HG03439 (cell line): ENCODE measurements around the gene PSG5.
"Not testable (repeated sequence)": the region's sequence is repeated elsewhere in the genome, so short reads cannot be mapped to it uniquely, and the experiment has no call there.

Source experiments
- ATAC-seq: cut with Tn5 transposase; IDR thresholded peaks from one replicate; pipeline ENCODE4 v1.9.1; 2021; ENCODE audit warnings: mild to moderate bottlenecking, moderate library complexity; ENCODE audit not compliant: unreplicated experiment

Gene PSG5

DNA sequence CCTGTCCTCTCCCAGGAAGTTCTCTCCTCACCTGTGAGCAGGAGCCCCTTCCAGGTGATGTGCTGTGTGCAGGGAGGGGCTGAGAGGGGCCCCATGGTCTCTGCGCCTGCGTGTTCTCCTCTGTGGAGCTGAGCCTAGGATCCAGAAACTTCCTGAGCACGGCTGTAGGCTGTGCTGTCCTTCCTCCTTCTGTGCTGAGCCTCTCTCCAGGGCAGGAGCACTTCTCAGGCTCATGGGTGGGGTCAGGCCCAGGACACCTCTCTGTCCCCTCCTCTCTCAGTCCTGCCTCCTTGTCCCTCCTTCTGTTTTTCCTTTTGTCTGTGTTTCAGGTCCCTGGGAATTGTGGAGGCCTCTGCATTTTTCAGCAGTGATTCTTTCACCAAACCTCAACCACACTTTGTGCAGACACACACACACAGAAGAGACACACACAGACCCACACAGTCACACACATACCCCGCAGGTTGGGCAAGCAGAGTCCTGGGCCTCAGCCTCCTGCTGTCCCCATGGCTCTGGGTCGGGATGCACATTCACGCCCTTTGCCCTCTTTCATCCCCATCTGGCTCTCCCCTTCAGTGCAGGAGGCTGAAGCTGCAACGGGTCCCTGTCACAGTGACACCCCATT is at the start of gene PSG5:
Gene PSG5 (minus strand): TSS at position 226 of the 625 bp plus-strand sequence. CDS start 131 bp downstream, at position 95.
- not testable (repeated sequence) for ATAC-seq

DNA sequence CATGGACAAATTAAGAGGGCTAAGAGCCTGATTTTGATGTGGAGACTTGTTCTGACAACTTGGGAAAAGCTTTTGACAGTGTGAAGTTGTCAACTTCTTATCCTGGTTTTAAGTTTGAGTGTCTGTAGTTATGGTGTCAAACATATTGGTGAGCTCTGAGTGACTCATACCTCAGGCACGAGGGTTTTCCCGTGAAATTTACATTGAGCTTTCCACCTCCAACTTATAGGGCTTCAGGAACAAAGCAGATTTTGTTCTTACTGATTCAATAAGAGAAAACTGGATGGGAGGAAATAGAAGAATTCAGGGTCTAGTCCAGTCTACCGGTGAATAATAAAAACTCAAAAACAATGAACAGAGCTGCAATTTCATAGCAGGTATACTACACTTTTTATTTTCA is 49.4 kb upstream of the PSG5 start:
- not testable (repeated sequence) for ATAC-seq

DNA sequence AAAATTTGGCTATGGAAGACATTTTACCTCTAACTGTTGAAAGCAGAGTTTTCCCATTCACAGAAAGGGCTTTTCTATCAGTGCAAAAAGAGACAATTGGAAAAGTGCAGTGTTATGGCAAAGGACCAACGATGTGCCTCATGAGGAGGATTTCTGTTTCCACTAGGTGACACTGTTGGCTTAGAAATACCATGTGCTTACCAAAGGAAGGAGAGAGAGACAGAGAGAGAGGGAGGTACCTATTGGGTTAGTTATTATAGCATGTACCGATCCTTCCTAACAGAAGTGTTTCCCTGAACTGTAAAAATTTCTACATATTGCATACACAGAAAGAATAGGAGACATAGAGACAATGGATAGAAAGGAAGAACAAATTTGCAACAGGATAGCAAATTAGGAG is 43.0 kb upstream of the PSG5 start:
- no peak for ATAC-seq

DNA sequence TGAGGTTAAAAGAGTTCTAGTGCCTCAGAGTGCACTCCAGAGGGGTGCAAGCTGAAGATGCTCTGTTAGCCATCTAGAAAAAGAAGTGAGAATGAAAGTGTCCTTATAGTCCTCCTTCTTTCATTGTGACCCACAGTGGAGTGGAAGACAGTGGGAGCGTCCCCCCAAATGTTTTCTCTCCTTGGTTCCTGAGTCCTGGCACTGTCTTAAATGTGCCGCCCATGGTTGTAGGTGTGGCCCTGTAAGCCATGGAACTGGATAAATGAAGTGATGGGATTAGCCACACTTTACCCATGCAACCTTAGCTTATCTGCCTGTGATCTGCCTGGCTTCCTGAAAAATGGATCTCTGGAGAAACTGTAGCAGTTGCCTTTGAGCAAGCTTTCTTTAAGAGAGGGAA is 42.4 kb upstream of the PSG5 start:
- not testable (repeated sequence) for ATAC-seq

DNA sequence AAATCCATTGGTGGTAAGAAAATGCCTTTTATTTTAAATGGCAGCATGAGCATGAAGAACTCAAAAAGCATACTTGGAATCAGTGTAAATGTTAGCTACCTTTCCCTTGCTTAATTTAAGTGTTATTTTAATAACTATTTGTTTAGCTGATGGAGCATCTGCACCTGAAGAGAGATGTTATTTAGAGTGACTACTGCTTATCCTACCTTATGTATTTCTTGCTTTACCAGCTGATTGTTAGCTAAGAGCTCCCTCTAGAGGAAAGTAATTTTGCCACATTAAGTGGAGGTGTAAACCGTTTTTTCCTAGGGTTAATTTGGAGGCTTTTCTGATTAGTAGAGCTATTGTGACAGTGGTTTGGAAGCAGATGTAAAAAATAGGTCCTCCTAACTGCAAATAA is 40.6 kb upstream of the PSG5 start:
- not testable (repeated sequence) for ATAC-seq

DNA sequence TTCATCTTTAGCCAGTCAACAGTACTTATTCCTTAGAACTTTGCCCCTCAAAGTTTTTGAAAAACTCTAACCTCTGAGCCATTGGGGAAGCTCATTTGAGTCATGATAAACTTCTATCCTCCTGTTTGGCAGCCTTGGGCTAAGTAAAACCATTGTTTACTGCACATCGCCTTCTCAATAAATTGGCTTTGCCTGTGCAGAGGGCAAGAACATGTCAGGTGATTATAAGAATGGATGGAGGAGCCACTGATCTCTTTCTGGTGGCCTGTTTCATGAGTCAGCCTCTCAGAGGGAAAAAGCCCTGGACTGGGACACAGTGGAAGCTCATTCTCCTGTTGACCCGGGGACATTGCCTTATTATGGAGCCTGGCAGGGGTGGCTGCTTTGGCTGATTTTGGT is 38.5 kb upstream of the PSG5 start:
- ATAC-seq = no peak

DNA sequence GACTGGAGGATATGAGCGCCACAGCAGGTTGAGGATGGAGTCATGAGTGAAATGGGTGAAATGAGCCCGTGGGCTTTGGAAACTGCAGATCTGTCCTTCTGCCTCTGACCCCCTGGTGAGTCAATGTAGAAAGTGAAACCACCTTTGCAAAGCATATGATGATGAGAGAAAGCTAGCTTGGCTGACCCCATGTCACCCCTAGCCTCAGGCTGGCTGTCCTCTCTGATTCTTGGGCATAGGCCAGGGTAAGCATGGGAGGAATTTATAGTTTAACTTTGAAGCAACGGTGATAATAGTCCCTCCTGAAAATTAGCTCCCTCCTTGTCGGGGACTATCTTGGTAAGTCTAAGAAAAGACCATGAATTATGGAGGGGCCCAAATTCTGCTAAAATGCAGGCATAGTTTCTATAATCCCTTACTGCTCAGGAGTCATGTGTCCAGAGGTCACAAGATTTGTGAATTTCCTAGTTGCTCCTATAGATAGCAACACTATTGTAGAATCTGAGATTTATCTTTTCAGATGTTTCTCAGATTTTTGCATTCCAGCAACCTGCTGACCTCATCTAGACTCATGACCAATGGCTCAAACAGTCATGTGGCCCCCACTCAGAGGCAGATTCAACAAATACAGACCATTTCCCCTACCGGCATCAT is 38.0 kb upstream of the PSG5 start:
- ATAC-seq = not testable (repeated sequence)

DNA sequence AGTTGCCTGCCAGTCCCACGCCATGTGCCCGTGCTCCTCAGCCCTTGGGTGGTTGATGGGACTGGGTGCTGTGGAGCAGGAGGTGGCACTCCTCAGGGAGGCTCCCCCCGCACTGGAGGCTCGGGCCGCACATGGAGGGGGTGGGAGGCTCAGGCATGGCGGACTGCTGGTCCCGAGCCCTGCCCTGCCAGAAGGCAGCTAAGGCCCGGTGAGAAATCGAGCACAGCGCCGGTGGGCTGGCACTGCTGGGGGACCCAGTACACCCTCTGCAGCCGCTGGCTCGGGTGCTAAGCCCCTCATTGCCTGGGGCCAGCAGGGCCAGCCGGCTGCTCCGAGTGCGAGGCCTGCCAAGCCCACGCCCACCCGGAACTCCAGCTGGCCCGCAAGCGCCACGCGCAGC is 35.6 kb upstream of the PSG5 start:
- ATAC-seq = not testable (repeated sequence)

DNA sequence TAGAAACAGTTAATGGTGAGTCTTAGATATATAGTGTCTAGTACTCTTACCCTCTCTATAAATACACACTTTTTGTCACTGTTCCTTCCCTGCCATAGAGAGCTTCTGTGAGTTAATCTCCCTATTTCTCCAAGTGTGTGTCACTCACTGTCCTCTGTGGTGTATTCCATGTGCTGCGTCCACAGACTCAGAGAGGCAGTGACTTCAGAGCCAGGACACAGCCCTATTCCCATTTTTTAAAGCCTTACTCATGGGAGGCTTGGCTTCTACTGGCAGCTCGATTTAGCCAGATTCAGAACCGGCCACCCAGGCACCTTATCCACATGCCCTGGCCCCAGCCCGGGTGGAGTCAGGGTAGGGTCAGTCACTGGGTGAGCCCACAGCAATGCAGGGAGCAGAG is 32.8 kb upstream of the PSG5 start:
- not testable (repeated sequence) for ATAC-seq

DNA sequence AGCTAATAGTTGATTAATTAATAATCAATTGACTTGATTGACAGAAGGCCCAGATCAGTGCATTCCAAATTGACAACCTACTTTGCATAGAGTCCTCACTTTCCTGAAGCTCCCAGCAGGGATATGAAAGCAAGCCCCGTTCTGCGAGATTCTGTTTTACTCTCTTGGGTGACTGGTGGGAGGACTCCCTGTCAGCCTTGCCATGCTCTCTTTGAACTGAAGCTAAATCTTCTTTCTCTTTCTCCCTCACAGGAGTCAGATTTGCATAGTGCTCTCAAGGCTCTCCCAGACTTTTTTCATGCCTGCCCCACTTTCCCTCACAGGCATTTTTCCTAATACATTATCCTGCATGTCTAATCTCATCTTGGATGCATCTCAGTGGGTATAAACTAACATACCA is 29.5 kb upstream of the PSG5 start:
- not testable (repeated sequence) for ATAC-seq

DNA sequence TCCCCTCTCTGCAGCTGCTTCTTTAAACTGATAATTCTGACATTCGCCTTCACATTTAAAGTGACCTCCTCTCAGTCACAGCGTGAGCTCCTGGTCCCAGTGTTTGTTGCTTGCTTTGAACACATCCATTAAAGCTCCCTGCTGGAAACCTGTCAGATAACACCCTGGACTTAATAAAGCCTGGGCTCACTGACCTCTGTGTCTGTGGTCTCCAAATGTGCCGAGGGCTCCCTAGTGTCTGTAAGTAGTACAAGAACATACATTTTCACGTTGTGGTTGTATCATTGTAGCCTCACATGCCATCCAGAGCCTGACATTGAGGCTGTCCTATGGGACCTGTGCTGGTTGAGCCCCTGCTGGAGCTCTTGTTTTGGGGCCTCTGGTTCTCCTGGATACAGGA is 21.7 kb upstream of the PSG5 start:
- no peak for ATAC-seq

DNA sequence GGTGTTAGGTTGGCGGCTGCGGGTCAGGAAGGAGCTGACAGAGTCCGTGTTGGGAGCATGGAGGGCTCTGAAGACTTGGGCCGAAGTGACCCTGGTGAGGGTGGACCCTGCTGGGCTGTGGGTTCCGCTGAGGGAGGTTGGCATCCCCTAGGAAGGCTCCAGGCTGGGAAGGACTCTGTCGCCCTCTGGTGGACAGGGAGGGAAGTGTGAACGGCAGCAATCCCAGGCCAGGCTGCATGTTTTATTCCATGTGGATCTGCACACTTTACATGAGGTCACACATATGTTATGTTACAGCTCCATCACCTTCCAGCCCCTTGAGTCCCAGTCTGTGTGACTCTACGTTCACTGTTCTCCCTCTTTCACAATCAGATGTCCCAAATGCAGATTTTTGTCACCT is 20.8 kb upstream of the PSG5 start:
- not testable (repeated sequence) for ATAC-seq

DNA sequence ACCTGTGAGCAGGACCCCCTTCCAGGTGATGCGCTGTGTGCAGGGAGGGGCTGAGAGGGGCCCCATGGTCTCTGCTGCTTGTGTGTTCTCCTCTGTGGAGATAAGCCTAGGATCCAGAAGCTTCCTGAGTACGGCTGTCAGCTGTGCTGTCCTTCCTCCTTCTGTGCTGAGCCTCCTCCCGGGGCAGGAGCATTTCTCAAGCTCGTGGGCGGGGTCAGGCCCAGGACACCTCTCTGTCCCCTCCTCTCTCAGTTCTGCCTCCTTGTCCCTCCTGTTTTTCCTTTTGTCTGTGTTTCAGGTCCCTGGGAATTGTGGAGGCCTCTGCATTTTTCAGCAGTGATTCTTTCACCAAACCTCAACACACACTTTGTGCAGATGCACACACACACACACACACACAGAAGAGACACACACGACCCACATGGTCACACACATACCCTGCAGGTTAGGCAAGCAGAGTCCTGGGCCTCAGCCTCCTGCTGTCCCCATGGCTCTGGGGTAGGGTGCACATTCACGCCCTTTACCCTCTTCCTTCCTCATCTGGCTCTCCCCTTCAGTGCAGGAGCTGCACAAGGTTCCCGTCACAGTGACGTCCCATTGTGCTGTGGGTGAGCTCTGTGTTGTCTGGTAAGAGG is 19.3 kb upstream of the PSG5 start, which contains the start of gene PSG4:
Gene PSG4 (minus strand): TSS at position 168 of the 635 bp plus-strand sequence. CDS start 102 bp downstream, at position 66.
- ATAC-seq = not testable (repeated sequence)

DNA sequence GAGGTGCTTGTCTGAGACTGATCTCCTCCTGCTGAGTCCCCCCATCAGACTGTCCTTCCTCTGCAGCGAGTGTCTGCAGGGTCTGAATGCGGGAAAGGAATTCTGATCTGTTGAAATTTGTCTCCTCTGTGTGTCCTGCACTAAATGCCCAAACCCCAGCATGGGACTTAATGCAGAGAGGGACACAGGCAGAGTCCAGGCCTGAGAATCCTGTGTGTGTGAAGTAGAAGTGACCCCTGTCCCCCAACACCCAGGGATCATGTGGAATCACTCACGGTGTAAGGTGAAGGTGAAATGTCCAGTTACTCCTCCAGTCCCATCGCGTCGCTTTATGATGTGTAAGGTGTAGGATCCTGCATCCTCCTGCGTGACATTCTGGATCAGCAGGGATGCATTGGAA is 17.3 kb upstream of the PSG5 start:
- not testable (repeated sequence) for ATAC-seq

DNA sequence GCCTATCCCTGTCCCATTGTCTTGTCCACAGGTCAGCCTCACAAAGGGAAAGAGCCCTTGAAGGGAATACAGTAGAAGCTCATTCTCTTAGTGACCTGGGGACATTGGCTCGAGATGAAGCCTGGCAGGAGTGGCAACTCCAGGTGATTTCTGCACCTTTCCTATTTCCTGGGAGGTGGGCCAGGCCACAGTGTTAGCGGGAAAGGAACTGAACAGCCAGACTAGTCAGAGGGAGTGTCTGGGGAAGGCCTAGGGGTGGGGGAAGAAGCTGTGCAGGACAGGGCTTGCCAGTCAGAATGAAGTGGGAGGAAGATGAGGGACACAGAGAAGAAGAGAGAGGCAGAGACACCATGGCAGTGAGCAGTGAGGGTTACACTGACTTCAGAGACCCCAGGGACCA is 15.6 kb upstream of the PSG5 start:
- ATAC-seq = not testable (repeated sequence)

DNA sequence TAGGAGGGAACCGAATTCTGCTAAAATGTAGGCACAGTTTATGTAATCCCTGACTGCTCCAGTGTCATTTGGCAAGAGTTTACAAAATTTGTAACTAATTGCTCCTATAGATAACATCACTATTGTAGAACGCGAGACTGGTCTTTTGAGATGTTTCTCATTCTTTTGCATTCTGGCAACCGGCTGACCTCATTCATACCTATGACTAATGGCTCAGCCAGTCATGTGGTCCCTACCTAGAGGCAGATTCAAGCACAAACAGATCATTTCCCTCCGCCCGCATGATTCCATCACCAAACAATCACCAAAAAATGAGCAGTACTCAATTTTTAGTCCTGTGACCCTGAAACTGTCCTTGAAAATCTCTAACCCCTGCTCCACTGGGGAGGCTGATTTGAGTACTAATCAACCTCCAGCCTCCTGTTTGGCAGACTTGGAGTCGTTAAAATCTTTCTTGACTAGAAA is 15.0 kb upstream of the PSG5 start:
- ATAC-seq = not testable (repeated sequence)

DNA sequence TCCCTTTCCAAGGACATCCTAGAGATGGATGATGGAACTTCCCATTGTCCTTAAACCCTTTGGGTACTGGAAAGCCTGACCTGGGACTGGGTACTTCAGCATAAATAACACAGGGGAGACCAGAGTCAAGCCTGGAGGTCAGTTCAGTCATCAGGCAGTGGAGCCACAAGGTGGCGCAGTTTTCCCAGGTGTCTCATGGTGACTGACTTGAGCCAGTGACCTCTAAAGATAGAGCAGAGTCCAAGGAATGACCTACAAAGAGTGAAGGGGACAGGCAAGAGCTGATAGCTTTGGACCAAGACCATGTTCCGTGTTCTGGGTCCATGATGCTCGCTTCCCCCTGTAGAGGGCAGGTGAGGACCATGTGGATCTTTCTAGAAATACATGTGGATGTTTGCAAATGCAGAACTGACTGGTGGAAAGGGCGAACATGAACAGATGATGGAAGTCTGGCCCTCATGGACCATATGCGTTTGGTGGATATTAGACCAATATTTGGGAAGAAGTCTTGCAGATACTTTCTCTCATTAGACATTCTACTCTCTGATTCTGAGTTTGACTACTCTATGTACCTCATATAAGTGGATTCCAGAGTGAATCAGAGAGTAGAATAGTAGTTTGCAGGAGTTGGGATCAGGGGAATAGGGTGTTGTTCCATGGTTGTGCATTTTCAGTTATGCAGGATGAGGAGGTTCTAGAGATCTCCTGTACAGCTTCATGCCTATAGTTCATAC is 12.5 kb upstream of the PSG5 start:
- not testable (repeated sequence) for ATAC-seq

DNA sequence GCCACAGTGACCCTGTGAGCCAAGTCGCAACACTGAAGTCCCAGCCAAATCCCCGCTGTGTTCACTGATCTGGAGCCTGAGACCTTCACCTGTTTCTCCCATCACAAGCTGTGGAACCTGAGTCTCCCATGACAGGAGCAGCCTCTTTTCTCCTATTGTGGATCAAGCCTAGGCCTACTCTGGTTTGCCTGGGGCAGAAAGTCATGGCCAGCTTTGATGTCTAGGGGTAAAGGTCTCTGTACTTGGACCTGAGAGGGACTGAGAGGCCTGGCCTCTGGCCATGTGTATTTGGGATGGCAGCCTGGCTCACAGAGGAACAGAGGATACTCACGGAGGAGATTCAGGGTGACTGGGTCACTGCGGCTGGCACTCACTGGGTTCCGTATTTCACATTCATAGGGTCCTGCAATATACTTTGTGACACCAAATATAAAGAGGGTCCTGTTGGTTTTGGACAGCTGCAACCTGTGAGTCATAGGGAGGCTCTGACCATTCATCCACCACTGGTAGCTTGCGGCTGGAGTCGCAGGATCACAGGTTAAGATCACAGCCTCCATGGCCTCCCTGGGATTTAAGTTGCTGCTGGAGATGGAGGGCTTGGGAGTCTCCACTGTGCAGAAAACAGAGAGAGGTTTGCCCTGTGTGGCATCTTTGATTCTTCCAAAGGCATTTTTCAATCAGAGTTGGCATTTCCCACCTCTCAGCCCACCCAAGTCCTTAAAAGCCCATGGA is 11.5 kb upstream of the PSG5 start:
- ATAC-seq = not testable (repeated sequence)

DNA sequence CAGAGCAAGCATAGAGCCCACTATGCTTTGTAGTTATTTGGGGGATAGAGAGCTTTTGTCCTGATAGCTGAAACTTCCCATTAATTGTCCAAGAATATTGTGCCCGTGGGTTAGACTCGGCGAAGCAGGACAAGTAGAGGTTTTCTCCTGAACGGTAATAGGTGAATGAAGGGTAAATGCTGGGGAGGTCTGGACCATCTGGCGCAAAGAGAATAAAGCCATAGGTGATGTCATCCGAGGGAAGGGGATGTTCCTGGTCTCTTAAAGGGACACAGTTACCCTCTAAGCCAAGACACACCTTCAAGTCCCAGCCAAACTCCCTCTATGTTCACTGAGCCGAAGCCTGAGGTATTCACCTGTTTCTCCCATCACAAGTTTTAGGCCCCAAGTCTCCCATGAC is 8.1 kb upstream of the PSG5 start:
- ATAC-seq = not testable (repeated sequence)

DNA sequence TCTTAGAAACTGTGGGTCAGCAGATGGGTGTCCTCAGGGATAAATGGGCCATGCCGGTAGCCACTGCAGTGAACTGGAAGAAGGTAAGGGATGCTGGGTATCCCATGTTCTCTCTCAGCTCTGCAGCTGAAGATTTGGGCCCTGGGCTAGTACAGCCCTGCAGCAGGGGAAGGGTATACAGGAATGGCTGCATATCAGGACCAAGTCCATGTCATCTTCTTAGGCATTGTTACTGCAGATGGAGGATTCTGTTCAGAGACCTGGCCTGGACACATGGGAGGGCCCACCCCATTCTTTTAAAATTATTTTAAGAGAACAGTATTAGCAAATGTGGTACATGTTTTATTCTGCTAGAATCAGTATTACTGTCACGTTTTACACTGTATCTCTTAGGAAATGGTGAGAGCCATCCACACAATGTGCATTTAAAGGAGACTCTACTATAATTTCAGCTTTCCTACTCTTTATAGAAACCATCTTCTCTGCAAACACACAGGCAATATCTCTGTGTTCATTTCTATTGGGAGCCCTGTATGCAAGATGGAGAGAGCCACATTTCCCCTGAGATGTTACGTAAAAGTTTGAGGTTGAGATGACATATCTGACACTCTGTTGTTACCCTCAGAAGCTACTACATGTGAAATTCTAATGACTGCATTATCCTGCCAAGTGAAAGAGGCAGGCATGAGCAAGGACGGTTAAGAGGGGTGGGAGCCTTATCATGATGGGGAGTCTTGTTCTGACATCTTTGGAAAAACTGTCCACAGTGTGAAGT is 6.2 kb upstream of the PSG5 start:
- ATAC-seq = not testable (repeated sequence)
